ENCODE results near the gene REPS1.

REPS1 gene

DNA sequence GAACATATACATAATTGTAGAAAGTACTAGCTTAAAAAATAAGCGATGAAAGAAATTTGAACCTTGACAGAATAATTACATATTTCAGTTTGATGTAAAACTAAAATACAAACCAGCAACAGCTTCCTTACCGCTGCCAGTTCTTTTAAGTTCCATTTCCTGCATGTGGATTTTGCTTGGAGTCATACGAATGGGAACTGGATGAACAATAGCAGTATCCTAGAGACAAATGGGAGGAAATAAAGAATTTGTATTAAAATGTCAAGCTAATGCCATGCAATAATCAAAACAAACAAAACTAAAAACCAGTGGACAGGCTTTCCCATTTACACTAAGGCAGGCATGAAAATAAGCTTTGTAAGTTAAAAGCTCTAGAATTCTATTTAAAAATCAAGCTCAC, 67.1 kb downstream of the REPS1 start:
- no peak for DNase-seq

DNA sequence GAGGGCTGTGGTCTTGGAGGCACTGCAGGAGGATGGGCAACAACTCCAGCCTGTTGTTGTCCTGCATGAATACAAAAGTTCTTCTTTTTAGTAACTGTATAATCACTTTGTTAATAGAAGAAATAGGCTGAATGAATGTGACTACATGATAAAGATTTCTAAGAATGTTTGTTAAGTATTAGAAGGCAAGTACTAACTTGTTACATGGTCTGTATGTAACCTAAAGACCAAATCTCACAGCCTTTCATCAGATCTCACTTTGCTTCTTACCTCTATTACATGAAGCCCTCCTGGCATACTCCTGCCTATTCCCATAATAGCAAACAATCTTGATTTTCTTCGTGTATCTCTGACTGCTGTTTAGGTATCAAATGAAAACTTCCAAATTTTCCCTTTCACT, 73.4 kb downstream of the REPS1 start:
- DNase-seq = no peak

DNA sequence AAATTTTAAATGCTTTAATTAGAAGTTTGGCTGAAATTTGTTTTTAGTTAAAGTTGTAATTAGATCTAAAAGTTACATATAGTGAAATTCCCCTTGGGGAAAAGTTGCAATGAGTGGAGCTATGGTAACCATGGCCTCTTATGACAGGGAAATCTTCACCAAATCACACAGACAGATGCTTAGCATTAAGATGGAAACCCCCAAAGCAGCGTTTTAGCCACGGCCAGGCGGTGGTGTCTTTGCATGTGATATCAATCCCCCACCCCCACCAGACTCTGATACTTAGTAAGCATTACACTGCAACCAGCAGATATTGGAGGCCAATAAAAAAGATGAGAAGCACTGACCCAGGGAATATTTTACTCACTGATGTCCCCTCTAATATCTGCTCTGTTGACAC, 75.7 kb downstream of the REPS1 start:
- no peak for DNase-seq

DNA sequence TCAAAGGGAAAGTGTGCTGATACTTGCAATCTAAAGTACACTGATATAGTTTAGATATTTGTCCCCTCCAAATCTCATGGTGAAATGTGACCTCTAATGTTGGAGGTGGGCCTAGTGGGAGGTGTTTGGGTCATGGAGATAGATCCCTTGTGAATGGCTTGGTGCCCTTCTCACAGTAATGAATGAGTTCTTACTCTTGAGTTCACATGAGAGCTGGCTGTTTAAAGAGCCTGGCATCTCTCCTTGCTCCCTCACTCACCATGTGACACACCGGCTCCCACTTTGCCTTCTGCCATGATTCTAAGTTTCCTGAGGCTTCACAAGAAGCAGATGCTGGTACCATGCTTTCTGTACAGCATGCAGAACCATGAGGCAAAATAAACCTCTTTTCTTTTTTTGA, 78.1 kb downstream of the REPS1 start:
- DNase-seq = no peak

DNA sequence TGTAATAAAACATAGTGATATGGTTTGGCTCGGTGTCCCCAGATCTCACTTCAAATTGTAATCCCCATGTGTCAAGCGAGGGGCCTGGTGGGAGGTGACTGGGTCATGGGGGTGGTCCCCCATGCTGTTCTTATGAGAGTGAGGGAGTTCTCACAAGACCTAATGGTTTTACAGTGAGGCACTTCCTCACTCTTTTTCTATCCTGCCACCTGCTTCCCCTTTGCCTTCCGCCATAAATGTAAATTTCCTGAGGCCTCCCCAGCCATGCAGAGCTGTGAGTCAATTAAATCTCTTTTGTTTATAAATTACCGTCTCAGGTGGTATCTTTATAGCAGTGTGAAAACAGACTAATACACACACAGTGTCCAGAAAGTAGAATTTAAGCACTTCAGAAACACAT, 78.5 kb downstream of the REPS1 start:
- no peak for DNase-seq

DNA sequence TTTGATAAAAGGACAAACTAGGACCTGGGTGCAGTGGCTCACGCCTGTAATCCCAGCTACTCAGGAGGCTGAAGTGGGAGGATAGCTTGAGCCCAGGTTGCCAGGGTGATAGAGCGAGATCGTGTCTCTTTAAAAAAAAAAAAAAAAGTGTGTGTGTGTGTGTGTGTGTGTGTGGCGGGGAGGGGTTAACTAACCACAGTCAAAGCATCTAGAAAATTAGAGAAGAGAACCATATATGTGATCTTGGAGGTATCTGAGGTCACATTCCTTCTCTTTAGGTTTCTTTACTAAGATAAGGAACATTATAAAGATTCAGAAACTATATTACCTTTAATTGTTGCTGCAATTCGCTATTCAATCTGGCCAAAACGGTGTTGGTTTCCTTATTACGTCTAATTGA, 80.9 kb downstream of the REPS1 start:
- no peak for DNase-seq

DNA sequence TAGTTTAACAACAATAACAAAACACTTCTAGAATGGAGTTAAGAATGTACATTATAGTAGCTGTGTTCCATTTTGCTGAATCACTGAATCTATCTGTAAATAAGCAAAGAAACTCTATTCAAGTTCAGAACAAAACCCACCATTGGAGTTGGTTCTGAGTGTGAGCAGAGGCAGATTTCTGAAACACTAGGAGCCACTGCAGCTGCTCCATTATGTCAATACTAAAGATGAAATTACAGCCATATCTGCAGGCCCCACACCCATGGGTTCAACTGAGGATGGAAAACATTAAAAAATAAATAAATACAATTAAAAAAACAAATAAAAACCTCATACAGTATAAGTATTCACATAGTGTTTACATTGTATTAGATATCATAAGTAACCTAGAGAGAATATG, 91.0 kb downstream of the REPS1 start:
- DNase-seq = no peak

DNA sequence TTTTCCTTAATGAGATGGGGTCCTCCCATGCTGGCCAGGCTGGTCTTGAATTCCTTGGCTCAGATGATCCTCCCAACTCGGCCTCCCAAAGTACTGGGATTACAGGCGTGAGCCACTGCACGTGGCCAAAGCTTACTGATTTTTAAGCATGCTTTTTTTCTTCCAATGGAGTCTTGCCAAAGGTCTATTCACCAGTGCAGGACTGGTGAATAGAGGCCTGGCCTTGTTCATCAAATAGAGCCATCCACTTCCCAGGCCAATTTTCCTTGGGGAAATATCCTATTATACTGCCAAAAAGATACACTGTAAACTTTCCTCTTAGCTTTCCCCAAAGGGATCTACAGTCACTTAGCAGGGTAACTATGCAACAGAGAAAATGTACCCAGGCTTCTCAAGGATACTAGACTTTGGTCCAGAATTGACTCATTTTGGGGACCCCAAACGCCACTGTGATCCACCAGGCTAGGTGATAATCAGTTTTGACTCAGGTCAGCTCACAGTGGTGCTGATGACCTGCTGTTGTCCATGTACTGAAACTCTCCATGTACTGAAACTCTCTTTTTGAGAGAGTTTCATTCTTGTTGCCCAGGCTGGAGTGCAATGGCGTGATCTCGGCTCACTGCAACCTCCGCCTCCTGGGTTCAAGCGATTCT, 91.8 kb downstream of the REPS1 start:
- no peak for DNase-seq

DNA sequence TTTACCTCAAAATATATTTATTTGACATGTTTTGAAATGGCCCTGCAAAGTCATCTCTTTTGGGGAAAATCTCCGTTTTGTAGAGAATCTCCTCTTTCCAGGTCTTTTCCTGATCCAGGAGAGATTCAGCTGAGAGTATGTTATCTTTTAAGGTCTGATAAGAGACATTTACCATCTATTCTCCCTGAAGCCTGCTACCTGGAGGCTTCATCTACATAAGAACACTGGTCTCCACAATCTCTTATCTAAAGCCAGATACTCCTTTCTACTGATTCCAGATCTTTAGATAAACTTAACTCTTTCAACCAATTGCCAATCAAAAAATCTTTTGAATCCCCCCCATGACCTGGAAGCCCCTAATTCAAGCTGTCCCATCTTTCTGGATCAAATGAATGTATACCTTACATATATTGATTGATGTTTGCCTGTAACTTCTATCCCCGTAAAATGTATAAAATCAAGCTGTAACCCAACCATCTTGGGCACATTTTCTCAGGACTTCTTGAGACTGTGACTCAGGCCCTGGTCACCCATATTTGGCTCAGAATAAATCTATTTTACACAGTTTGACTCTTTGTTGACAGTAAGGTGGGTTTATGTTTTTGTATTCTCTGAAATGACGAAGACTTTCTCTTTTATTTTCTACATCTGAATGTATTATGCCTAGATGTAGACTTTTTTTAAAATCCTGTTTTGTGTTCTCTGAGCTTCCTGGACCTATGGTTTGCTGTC, 96.6 kb downstream of the REPS1 start:
- DNase-seq = no peak

DNA sequence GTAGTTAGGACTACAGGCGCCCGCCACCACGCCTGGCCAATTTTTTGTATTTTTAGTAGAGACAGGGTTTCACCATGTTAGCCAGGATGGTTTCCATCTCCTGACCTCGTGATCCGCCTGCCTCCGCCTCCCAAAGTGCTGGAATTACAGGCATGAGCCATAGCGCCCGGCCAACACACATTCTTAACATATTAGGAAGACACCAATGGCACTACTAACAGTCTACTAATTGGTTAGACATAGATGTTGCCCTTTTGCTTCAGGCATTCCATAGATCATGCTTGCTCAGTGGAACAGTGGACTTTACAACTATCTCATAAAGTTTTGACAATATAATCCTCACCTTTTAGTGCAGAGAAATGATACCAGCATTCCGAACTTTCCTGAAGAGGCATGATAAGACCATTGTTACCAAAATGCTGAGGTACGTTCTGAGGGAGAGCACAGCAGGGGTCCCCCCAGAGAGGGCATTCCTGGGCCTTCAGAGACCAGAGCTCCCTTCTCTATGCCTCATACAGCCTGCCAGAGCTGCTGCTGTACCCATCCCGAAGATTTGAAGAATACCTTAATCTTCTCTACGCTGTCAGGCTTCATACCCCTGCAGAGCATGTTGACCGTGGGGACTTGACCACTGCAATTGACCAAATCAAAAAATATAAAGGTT, 102.8 kb downstream of the REPS1 start:
- DNase-seq = no peak

DNA sequence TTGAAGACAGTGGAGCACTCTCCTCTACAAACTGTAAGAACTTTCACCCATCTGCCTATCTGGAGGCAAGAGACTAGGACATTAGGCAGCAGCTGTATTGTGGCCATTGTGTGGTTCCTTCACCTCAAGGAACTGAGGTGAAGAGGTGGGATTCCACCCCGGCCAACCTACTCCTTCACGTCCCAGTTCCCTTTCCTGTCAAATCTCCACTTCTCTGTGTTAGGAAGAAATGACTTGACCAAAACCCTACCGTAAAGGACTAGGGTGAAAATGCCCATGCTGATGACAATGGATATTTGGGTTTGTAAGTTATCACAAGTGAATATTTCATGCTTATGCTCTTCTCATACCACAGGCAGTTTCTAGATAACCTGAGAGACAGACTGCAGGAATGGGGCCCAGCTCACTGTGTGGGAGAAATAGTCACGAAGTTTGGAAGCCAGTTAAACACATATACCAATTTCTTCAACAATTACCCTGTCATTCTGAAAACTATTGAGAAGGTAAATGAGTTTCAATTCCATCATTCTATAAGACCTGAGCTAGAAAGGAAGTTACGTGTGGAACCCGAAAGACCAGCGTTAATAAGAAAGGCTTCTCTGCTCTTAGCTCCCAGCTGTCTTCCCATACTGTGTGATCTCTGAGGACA, 105.6 kb downstream of the REPS1 start:
- DNase-seq = no peak

DNA sequence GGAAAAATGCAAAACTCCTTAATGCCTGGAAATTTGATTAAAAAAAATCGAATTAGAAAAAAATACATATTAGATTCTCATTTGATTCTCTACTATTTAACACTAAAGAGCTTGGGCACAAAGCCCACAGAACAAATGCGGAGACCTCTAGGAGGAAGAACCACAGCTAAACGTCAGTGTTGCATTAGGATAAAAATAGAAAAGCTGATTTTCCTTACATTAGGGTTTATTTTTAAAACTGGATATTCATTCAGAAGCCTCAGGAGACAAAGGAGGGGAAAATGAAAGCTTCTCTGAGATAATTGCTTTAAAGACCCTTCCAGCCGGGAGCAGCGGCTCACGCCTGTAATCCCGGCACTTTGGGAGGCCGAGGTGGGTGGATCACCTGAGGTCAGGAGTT, 114.9 kb downstream of the REPS1 start:
- DNase-seq = no peak

DNA sequence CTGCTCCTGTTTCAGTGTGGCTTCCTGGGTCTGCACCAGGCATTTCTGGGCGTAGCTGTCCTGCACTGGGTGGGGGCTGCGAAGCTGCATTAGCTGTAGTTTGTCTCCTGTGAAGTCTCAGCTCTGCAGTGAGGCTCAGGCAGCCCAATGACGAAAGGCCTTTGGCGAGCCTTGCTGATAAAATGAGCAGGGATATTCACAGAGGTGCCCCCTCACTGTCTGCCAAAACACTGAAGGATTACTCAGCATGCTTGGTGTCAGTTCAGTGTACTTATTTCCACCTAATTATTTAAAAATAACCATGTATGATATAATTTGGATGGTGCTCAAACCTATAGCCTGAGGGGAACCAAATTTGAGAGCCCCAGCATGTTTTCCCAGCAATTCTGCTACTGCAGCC, 118.7 kb downstream of the REPS1 start:
- no peak for DNase-seq

DNA sequence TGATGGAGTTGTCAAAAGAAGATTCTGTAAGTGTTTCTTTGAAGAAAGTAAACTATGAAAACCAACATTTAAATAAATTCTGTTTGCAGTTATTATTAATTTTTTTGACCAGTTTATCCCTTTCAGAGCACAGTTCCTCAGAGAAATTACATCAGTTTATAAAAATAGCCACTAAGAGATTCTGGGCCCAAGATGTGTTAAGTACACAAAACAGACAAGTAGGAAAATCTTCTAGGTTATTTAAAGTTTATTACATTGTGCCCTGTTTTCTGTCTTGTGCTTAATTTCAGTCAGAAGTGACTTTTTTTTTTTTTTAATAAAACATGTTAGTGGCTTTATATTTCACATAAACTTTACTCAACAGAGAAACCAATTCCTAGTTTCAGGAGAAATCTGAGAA, 119.9 kb downstream of the REPS1 start:
- no peak for DNase-seq

DNA sequence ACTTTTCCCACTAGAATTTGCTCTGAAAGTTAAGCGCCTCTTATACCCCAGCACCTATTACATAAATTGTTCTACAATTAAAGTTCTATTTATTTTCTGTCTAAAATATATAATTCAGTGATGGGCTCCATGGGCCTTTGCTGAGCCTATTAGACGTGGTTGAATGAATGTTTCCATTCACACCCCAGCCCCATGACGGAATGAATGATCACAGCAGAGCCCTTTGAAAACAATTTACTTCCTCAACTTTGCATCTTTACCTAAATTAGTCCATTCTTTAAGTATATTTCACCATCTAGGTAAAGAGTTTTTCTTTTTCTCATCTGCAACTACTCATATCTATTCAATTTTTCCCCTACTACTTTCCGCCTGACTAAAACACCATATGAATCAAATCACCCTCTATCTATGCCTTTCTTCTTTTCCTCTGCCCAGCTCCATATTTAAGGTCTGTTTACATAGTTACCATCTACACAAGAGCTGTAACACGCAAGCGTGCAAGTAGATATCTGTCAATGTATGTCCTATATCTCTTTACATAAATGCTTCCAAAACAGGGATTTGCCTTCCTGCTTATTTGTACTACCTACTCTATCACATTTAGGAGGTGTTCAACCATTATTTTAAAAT, 122.5 kb downstream of the REPS1 start:
- no peak for DNase-seq

DNA sequence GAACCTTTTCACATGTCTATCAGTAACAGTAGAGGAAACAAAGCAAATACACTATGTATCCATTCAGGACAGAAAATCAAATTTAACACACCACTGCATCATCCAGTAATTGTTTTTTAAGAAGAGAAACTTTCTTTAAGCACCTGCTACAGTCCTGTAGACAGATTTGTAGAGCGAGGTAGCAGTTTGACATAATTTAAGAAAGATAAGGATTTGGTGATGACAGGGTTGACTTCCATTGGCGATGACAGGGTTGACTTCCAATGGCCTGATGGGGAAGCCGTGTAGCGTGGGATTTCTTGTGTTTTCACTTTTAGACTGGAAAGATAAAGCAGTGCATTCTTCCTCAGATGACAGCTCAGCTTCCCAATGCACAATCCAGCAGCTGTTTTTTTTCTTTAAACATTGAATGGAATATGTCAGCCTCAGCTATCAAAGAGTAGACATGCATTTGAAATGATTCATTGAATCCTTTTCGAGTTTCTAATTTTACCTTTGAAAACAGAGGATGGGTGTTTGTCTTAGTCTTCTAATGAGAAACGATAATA, 123.6 kb downstream of the REPS1 start:
- DNase-seq = no peak

DNA sequence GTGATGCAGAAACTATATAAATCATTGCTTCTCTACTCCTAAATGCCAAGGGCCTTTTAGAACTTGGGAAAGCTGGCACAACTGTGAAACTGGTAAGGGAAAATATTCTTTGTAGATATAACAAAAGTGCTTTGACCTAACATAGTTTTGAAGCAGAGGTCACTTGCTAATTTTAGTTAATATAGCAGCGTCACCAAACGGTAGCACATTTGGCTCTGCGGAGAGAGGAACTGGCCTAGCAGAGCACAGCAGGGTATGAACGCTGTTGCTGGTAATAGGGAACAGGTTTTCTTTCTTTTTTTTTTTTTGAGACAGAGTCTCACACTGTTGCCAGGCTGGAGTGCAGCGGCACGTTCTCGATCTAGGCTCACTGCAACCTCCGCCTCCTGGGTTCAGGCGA, 124.7 kb downstream of the REPS1 start:
- no peak for DNase-seq

DNA sequence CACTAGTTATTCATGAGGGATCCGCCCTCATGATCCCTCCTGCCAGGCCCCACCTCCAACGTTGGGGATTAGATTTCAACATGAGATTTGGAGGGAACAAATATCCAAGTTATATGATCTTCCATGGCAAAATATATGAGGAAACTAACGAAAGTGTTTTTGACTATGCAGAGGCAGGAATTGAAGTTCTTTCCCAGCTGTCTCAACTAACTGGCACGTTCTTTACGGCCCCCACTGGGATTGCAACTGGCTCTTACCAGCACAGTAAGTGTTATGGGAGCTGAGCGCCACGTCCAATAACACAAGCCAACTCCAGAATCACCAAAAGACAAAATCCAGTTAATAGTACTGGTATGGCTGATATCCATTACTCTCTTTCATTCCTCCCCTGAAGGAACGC, 125.6 kb downstream of the REPS1 start:
- no peak for DNase-seq

DNA sequence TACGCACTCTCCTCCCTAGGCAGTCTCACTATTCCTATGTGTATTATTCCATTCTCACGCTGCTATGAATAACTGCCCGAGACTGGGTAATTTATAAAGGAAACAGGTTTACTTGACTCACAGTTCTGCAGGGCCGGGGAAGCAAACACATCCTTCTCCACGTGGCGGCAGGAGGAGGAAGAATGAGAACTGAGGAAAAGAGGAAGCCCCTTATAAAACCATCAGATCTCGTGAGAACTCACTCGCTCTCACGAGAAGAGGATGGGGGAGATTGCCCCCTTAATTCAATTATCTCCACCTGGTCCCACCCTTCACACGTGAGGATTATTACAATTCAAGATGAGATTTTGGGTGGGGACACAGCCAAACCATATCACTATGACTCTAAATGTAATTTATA, 130.3 kb downstream of the REPS1 start:
- DNase-seq = no peak

DNA sequence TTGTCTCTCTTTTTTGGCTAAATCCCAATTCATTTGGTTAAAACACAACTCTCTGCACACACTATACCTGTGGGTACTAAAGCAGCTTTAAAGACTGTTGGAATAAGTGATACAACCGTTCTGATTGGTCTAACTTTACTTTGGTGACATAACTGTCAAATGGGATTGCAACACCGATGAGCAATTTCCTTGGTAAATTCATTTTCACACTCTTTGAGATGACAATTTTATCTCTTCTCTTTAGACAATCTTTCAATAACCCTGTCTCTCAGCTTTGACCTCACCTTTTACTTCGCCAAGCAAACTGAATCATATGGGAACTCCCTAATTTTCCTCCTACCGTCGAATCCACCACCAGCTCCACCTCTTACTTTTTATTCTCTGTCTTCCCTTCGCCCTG, 131.4 kb downstream of the REPS1 start:
- no peak for DNase-seq
